OCI-LY7 (cell line): ENCODE measurements around the gene QPRT.

Experiments used
- EZH2phosphoT487 ChIP-seq: fragments of 200-600 bp; sonication (generic); IDR thresholded peaks from 2 replicates; pipeline ENCODE4 v1.6.1; 2018; ENCODE audit warnings: low read depth, borderline replicate concordance, mild to moderate bottlenecking, mixed run types, antibody characterized with exemption, low read length, moderate library complexity, mixed read lengths
- TF ChIP-seq, protein P1 (sequence below): fragments of 200-600 bp; sonication (generic); conservative IDR thresholded peaks from 2 replicates; pipeline ENCODE4 v1.5.1; 2014; ENCODE audit warnings: mild to moderate bottlenecking, antibody characterized with exemption, low read length, moderate library complexity, mixed read lengths

DNA sequence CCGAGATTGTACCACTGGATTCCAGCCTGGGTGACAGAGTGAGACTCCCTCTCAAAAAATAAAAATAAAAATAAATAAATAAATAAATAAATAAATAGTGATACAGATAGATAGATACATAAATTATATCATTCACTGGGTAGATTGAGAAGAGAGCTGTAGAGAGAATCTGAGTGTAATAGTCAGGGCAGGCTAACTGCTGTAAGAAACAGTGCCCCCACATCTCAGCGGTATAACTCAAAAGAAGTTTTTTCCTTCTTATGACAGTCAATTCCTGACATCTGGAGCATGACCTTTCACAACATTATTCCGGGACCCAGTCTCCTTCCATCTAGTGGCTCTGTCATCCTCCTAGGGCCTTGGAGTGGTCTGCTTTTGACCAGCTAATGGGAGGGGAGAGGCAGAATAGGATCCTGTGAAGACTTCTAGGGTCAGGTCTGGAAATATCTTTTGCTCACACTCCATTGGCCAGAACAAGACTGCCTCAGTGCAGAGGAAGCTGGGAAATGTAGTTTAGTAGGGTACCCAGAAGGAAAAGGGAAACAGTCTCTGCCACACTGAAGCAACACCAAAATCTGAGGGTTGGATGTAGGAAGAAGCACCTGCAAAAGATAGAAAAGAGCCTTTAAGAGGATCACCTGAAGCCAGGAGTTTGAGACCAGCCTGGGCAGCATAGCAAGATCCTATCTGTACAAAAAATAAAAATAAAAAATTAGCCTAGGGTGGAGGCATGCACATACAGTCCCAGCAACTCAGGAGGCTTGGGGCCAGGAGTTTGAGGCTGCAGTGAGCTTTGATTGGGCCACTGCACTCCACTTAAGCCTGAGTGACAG is 3.0 kb upstream of the QPRT start:
- TF ChIP-seq, protein P1, sequence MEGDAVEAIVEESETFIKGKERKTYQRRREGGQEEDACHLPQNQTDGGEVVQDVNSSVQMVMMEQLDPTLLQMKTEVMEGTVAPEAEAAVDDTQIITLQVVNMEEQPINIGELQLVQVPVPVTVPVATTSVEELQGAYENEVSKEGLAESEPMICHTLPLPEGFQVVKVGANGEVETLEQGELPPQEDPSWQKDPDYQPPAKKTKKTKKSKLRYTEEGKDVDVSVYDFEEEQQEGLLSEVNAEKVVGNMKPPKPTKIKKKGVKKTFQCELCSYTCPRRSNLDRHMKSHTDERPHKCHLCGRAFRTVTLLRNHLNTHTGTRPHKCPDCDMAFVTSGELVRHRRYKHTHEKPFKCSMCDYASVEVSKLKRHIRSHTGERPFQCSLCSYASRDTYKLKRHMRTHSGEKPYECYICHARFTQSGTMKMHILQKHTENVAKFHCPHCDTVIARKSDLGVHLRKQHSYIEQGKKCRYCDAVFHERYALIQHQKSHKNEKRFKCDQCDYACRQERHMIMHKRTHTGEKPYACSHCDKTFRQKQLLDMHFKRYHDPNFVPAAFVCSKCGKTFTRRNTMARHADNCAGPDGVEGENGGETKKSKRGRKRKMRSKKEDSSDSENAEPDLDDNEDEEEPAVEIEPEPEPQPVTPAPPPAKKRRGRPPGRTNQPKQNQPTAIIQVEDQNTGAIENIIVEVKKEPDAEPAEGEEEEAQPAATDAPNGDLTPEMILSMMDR, result peak; percentile 30; the same call in 1 of the 2 replicates
- no peak for TF ChIP-seq EZH2phosphoT487
